Measurements from ENCODE around the gene CAPN11. TPM values are rescaled to one million over a fixed set of nuclear protein-coding genes. Genes with fewer than 3 reads are reported as not detected.

The CAPN11 gene
- total and polyA plus RNA-seq, 9 of the 15 experiments (the other 6 are each of a cell fraction or from before 2014, with no cell fraction given): 0.03 to 0.61 (median 0.17) TPM; not detected in 1

- TF ChIP-seq NFIX (CRISPR knock-in tag; IDR thresholded peaks at IDR 0.05; ENCODE audit: low read depth) (no peak), THRB (CRISPR knock-in tag; conservative IDR thresholded peaks at IDR 0.05) (peak; percentile 79; the same call in 1 of the 2 replicates), CHD2 (IDR thresholded peaks at IDR 0.05; ENCODE audit: low read depth, low read length) (no peak), ZBTB11 (CRISPR knock-in tag; IDR thresholded peaks at IDR 0.05) (no peak), PRDM10 (IDR thresholded peaks at IDR 0.05; ENCODE audit: partially characterized antibody) (peak; percentile 78), KLF16 (IDR thresholded peaks at IDR 0.05) (no peak), ZBTB33 (CRISPR knock-in tag; IDR thresholded peaks at IDR 0.05) (no peak), MCM5 (IDR thresholded peaks at IDR 0.05; ENCODE audit: low read depth) (no peak), MLLT1 (IDR thresholded peaks at IDR 0.05) (peak in 1 of 2 experiments; percentile 82; a peak in 2 of 4 replicates), NKRF (IDR thresholded peaks at IDR 0.05; ENCODE audit: borderline replicate concordance) (no peak)
Measured at GRCh38 chr6:44226368-44227147, 67.9 kb downstream of the CAPN11 start (continued).

Data from K562 (cell line).